GM21576 (cell line): Measurements from ENCODE around the gene HRH2.
"Not testable (repeated sequence)": the region's sequence is repeated elsewhere in the genome, so short reads cannot be mapped to it uniquely, and the experiment has no call there.

Experiments
- ATAC-seq: cut with Tn5 transposase; IDR thresholded peaks from one replicate; pipeline ENCODE4 v1.9.1; 2021; ENCODE audit warnings: mild to moderate bottlenecking, moderate library complexity; ENCODE audit not compliant: unreplicated experiment

HRH2 gene

GRCh38 chr5:175735701-175736100 lies 77.8 kb downstream of the HRH2 start:
- no peak for ATAC-seq

GRCh38 chr5:175736652-175737051 lies 78.8 kb downstream of the HRH2 start:
- ATAC-seq, result no peak

- ATAC-seq, result no peak
Observed at GRCh38 chr5:175737481-175737880, 79.6 kb downstream of the HRH2 start.

- ATAC-seq, result no peak
Observed at GRCh38 chr5:175738126-175738525, 80.3 kb downstream of the HRH2 start.

- no peak for ATAC-seq
Observed at GRCh38 chr5:175738602-175739133, 80.8 kb downstream of the HRH2 start.

GRCh38 chr5:175740014-175740413 lies 82.1 kb downstream of the HRH2 start:
- ATAC-seq, result no peak

GRCh38 chr5:175741556-175741955 lies 83.7 kb downstream of the HRH2 start:
- no peak for ATAC-seq

GRCh38 chr5:175742290-175742994 lies 84.6 kb downstream of the HRH2 start:
- no peak for ATAC-seq

GRCh38 chr5:175743676-175744210 lies 85.9 kb downstream of the HRH2 start:
- no peak for ATAC-seq

GRCh38 chr5:175745210-175745609 lies 87.3 kb downstream of the HRH2 start:
- no peak for ATAC-seq

- ATAC-seq, result no peak
Observed at GRCh38 chr5:175746851-175747250, 89.0 kb downstream of the HRH2 start.

GRCh38 chr5:175747539-175748060 lies 89.7 kb downstream of the HRH2 start:
- ATAC-seq, result no peak

- no peak for ATAC-seq
Observed at GRCh38 chr5:175748650-175749049, 90.8 kb downstream of the HRH2 start.

- ATAC-seq, result no peak
Observed at GRCh38 chr5:175749591-175749990, 91.7 kb downstream of the HRH2 start.

- no peak for ATAC-seq
Observed at GRCh38 chr5:175750511-175750931, 92.7 kb downstream of the HRH2 start.

GRCh38 chr5:175751369-175751768 lies 93.5 kb downstream of the HRH2 start:
- no peak for ATAC-seq

- no peak for ATAC-seq
Observed at GRCh38 chr5:175752826-175753535, 95.1 kb downstream of the HRH2 start.

- ATAC-seq, result no peak
Observed at GRCh38 chr5:175753536-175754402, 95.9 kb downstream of the HRH2 start.

- ATAC-seq, result not testable (repeated sequence)
Observed at GRCh38 chr5:175759991-175760390, 102.1 kb downstream of the HRH2 start.
